ENCODE results near the gene LRRN2.

The LRRN2 gene

DNA sequence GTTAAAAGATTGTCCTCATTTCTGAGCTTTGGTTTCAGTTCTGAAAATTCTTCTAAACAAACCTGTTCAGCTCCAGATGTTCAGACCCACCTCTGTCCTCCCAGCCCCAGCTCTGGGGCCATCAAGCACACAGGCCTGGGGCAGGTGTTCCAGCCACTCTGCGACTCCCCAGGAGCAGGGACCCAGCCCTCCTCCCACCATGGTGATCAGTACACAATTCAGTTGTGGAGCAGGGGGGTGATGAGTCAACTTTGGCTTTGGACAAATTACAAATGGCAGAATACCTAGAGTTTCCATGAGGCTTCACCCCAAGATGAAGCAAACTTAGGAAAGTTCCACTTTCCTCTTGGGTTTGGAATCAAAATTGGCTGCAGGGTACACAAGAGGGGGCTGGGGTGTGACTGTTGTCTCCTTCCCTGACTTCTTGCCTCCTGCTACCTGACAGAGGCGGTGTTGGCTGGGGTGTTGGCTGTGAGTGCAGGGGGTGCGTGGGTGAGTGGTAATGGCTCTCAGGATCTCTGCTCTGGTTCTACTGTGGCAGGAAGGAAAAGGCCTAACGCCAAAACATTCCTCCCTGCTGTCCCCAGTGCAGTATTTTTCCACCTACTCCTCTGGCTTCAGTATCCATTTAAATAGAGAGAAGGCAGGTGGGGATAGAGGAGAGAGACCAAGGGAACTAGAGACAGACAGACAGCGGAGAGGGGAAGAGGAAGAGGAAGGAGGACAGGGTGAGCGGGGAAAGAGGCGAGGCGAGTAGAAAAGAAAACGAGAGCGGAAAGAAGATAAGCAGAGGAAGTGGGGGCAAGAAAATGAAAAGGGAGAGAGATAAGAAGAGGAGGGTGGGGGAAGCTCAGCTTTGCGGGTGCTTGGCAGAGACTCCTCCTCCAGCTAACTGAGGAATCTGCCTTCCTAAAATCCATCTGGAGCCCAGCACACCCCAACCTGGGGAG is 20.6 kb upstream of the LRRN2 start:
- Histone ChIP-seq H2AFZ (ENCODE audit: low read depth) (no peak overlapping the region), H3K36me3 (ENCODE audit: insufficient read depth) (no peaks in the 10 kb centered on the region), H3K79me2 (ENCODE audit: insufficient read depth, low read depth) (no peaks in the 10 kb centered on the region), H3K27ac (no peak overlapping the region), H3K27me3 (ENCODE audit: insufficient read depth, low read depth) (no peaks in the 10 kb centered on the region), H4K20me1 (ENCODE audit: insufficient read depth) (no peaks in the 10 kb centered on the region), H3K4me3 (IDR thresholded peaks at IDR 0.05; ENCODE audit: insufficient read depth, low read depth, low read length) (no peak overlapping the region), H3K4me1 (ENCODE audit: low read depth, poor library complexity, severe bottlenecking) (no peaks in the 10 kb centered on the region), H3K4me2 (no peak overlapping the region), H3K9ac (no peak overlapping the region)
- TF ChIP-seq, protein P1, sequence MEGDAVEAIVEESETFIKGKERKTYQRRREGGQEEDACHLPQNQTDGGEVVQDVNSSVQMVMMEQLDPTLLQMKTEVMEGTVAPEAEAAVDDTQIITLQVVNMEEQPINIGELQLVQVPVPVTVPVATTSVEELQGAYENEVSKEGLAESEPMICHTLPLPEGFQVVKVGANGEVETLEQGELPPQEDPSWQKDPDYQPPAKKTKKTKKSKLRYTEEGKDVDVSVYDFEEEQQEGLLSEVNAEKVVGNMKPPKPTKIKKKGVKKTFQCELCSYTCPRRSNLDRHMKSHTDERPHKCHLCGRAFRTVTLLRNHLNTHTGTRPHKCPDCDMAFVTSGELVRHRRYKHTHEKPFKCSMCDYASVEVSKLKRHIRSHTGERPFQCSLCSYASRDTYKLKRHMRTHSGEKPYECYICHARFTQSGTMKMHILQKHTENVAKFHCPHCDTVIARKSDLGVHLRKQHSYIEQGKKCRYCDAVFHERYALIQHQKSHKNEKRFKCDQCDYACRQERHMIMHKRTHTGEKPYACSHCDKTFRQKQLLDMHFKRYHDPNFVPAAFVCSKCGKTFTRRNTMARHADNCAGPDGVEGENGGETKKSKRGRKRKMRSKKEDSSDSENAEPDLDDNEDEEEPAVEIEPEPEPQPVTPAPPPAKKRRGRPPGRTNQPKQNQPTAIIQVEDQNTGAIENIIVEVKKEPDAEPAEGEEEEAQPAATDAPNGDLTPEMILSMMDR (conservative IDR thresholded peaks at IDR 0.05; ENCODE audit: low read depth, low read length) = no peak

GRCh38 chr1:204705493-204705811 is 19.9 kb upstream of the LRRN2 start:
- H3K4me1 ChIP-seq (ENCODE audit: low read depth, poor library complexity, severe bottlenecking) = no peaks in the 10 kb centered on the region
- no peaks in the 10 kb centered on the region for H4K20me1 ChIP-seq (ENCODE audit: insufficient read depth)
- no peak overlapping the region for H3K27ac ChIP-seq
- no peak overlapping the region for H2AFZ ChIP-seq (ENCODE audit: low read depth)
- H3K4me2 ChIP-seq = no peak overlapping the region
- no peaks in the 10 kb centered on the region for H3K79me2 ChIP-seq (ENCODE audit: insufficient read depth, low read depth)
- no peak overlapping the region for H3K4me3 ChIP-seq (IDR thresholded peaks at IDR 0.05; ENCODE audit: insufficient read depth, low read depth, low read length)
- TF ChIP-seq, protein P1 (conservative IDR thresholded peaks at IDR 0.05; ENCODE audit: low read depth, low read length) = no peak
- H3K9ac ChIP-seq = no peak overlapping the region
- no peaks in the 10 kb centered on the region for H3K27me3 ChIP-seq (ENCODE audit: insufficient read depth, low read depth)
- no peaks in the 10 kb centered on the region for H3K36me3 ChIP-seq (ENCODE audit: insufficient read depth)

GRCh38 chr1:204704794-204705492 is 19.4 kb upstream of the LRRN2 start:
- Histone ChIP-seq H3K79me2 (ENCODE audit: insufficient read depth, low read depth) (no peaks in the 10 kb centered on the region), H3K36me3 (ENCODE audit: insufficient read depth) (no peaks in the 10 kb centered on the region), H3K4me3 (IDR thresholded peaks at IDR 0.05; ENCODE audit: insufficient read depth, low read depth, low read length) (no peak overlapping the region), H2AFZ (ENCODE audit: low read depth) (no peak overlapping the region), H3K27ac (no peak overlapping the region), H3K4me1 (ENCODE audit: low read depth, poor library complexity, severe bottlenecking) (no peaks in the 10 kb centered on the region), H3K27me3 (ENCODE audit: insufficient read depth, low read depth) (no peaks in the 10 kb centered on the region), H4K20me1 (ENCODE audit: insufficient read depth) (no peaks in the 10 kb centered on the region), H3K9ac (no peak overlapping the region), H3K4me2 (no peak overlapping the region)
- TF ChIP-seq, protein P1 (conservative IDR thresholded peaks at IDR 0.05; ENCODE audit: low read depth, low read length) = no peak

- Histone ChIP-seq H3K27me3 (ENCODE audit: insufficient read depth, low read depth) (no peaks in the 10 kb centered on the region), H3K9ac (no peak overlapping the region), H2AFZ (ENCODE audit: low read depth) (no peak overlapping the region), H4K20me1 (ENCODE audit: insufficient read depth) (no peaks in the 10 kb centered on the region), H3K27ac (no peak overlapping the region), H3K79me2 (ENCODE audit: insufficient read depth, low read depth) (no peaks in the 10 kb centered on the region), H3K4me2 (no peak overlapping the region), H3K4me3 (IDR thresholded peaks at IDR 0.05; ENCODE audit: insufficient read depth, low read depth, low read length) (no peak overlapping the region), H3K4me1 (ENCODE audit: low read depth, poor library complexity, severe bottlenecking) (no peaks in the 10 kb centered on the region), H3K36me3 (ENCODE audit: insufficient read depth) (no peaks in the 10 kb centered on the region)
- TF ChIP-seq, protein P1 (conservative IDR thresholded peaks at IDR 0.05; ENCODE audit: low read depth, low read length) = no peak
Observed at GRCh38 chr1:204703826-204704612, 18.5 kb upstream of the LRRN2 start.
